Ramos (cell line): Measurements from ENCODE around the gene PTPRN.

ENCODE experiments used
- in situ Hi-C: fragments of 300-500 bp; cut with MboI; formaldehyde crosslinking; loops from one replicate; pipeline ENCODE4 v1.14.3; 2022; ENCODE audit warnings: low sequenced_read_pairs; ENCODE audit not compliant: unreplicated experiment

Gene PTPRN

GRCh38 chr2:219249203-219249980 lies 59.8 kb downstream of the PTPRN start:
- in situ Hi-C loops = loop anchor here (5.0 kb wide), 1 partner anchor 43 kb away; no protein-coding TSS in a partner anchor

GRCh38 chr2:219248845-219249202 lies 60.4 kb downstream of the PTPRN start:
- in situ Hi-C loops = loop anchor here (5.0 kb wide), 1 partner anchor 43 kb away; no protein-coding TSS in a partner anchor

- in situ Hi-C loops = loop anchor here (5.0 kb wide), 1 partner anchor 44 kb away; no protein-coding TSS in a partner anchor
These were observed 61.2 kb downstream of the PTPRN start for GRCh38 chr2:219247678-219248642.

GRCh38 chr2:219246559-219246958 lies 62.6 kb downstream of the PTPRN start:
- in situ Hi-C loops = loop anchor here (5.0 kb wide), 1 partner anchor 46 kb away; no protein-coding TSS in a partner anchor

- in situ Hi-C loops = loop anchor here (5.0 kb wide), 1 partner anchor 46 kb away; no protein-coding TSS in a partner anchor
These were observed 63.3 kb downstream of the PTPRN start for GRCh38 chr2:219245899-219246230.

GRCh38 chr2:219245148-219245898 lies 63.9 kb downstream of the PTPRN start, which contains the start of the genes GLB1L and STK16:
Gene GLB1L (minus strand): TSS chr2:219245444. CDS start chr2:219243573, 1,871 bp downstream.
Gene STK16 (plus strand): TSS chr2:219245479. CDS start chr2:219246000, 521 bp downstream.
- in situ Hi-C loops = loop anchor here (5.0 kb wide), 1 partner anchor 47 kb away; no protein-coding TSS in a partner anchor

GRCh38 chr2:219244789-219245147 lies 64.4 kb downstream of the PTPRN start:
- in situ Hi-C loops = loop anchor here (5.0 kb wide), 1 partner anchor 48 kb away; no protein-coding TSS in a partner anchor

- in situ Hi-C loops = no loop called here
These were observed 65.9 kb downstream of the PTPRN start for GRCh38 chr2:219243291-219243761.
